Activated CD4-positive, alpha-beta T cell treated with anti-CD3 and anti-CD28 coated beads, Interleukin-2, amount 50 U/mL, for 4 hours (primary cell): ENCODE measurements around the gene SLC7A5.
A peak's percentile ranks its signal among the peaks of the same experiment; 100 is the strongest.

Source experiments
- DNase-seq, 2 experiments: peaks; one replicate each; pipeline ENCODE4 v3.0.0-alpha.2; 2020

Gene SLC7A5

DNA sequence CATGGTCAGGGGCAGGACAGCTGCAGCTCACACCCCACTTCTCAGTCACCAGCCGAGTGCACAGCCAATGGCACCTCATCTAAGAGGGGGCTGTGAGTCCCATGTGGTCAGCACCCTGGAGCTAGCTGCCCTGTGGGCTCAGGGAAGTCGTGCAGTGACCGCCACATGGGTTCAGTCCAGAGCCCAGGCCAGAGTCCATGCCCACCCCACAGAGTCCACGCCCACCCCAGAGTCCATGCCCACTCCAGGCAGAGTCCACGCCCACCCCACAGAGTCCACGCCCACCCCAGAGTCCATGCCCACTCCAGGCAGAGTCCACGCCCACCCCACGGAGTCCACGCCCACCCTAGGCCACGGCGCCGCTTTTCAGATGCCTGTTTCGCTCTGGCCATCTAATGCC lies 24.1 kb downstream of the SLC7A5 start:
- DNase-seq = no peak

- no peak for DNase-seq
These were observed 24.5 kb downstream of the SLC7A5 start for GRCh38 chr16:87844809-87845208.

GRCh38 chr16:87844120-87844733 lies 25.1 kb downstream of the SLC7A5 start:
- DNase-seq = no peak

GRCh38 chr16:87843678-87844105 lies 25.6 kb downstream of the SLC7A5 start:
- DNase-seq = no peak

GRCh38 chr16:87842209-87842869 lies 27.0 kb downstream of the SLC7A5 start:
- DNase-seq = no peak

DNA sequence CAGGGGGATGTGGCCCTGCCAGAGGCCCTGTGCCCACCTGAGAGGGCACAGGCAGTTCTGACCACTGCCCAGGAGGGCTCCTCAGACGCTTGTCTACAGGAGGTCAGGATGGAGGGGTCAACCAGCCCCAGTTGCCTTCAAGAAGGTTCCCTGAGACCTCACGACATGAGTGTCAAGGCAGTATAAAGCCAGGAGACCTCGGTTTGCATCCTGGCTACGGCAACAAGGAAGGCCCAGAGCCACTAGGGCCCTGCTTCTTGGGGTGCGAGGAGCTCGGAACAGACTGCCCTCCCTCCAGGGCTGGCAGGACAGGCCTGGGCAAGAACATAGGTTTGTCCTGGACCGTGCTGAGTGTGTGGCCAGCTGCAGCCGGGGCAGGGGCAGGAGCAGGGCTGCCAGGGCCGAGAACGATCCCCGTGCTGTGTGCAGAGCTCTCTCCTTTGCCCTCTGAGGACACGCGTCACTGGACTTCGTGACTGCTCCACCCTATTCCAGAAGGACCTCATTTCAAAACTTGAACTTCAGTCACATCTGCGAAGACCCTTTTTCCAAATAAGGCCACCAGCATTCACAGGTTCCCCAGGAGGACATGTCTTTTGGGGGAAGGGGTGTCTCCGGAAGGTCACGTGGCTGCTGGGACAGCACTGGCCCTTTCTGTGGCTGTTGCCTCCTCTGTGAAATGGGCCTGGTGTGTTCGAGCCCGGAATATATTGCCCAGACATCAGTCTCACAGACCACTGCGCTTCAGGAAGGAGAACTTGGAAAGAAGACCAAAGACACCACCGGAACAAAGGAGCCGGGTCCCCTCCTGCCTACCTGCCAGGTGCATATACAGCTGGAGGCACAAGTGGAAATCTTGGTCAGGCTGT lies 27.7 kb downstream of the SLC7A5 start:
- DNase-seq = no peak

DNA sequence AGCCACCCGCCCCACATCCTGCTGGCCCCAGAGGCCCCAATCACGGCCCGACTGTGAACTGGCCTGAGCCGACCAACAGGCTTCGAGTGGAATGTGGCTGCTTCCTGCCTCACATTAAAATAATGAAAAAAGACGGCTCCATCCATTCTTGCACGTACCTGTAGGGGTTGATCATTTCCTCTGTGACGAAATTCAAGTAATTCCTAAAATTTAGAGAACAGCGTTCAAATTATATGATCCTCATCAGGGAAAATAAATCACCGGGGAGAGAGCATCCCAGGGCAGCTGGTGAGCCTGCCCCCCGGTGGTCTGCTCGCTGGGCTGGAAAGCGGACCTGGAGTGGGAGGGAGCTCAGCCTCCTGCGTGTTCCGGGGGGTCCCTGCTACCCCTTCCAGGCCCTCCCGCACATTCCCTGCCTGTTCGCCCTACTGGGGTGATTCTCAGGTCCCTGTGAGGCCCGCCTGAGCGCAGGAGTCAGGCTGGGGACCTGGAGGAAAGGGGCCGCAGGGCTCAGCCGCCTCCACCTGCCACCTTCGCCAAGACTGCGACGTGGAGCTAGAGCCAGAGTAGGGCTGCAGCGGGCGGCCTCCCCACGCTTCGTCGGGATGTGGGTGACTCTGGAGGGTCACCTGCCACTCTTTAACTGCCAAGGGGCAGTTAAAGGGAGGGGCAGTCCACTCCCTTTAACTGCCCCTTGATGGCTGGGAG lies 28.9 kb downstream of the SLC7A5 start:
- DNase-seq = no peak

- no peak for DNase-seq
These were observed 29.6 kb downstream of the SLC7A5 start for GRCh38 chr16:87839542-87840270.

GRCh38 chr16:87838643-87839541 lies 30.4 kb downstream of the SLC7A5 start:
- DNase-seq = no peak

DNA sequence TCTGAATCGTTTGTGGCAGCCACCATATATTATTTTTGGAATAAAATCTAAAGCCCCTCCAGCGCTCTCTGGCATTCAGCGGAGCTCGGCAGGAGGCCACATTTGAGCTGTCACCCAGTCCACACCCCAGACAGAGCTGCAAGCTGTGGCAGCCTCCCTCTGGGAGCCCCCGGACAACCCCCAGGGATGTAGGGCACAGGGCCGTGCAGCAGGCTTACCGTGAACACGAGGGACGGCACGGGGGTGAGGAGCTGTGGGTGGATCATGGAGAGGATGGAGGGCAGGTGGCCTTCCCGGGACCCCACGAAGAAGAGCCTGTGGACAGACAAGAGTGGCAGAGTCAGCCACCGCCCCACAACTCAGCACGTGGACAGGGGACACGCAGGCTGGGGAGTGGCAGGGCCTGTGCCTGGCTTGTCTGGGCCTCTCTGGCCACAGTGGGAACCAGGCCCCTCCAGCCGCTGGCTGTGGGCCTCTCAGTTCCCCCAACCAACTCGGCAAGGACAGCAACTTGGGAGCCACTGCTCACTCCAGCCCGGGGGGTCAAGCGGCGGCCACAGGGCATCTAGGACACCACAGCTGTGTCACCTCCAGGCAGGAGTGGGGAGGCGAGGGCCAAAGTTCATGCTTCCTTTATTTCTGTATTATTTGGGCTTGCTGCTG lies 31.5 kb downstream of the SLC7A5 start:
- no peak for DNase-seq

GRCh38 chr16:87836844-87837581 lies 32.3 kb downstream of the SLC7A5 start:
- DNase-seq = no peak

DNA sequence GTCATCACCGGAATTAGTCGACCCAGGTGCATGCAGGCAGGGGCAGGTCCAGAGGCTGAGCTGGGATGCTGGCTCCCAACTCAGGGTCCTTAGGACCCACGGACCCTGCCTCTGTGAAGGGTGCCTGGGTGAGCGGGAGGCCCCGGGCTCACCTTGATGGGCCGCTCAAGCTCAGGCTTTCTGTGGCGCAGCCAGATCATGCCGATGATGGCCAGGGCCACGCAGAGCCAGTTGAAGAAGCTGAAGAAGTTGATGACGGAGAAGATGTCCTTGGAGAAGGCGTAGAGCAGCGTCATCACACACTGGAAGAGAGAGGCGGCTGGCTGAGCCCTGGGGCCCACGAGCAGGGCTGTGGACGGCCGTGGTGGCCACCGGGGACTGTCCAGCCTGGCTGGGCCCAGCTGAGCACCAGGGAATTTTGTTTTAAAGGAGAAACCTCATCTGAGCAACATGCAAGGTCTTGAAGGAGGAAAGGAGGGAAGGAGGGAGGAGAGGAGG lies 32.9 kb downstream of the SLC7A5 start:
- DNase-seq = peak in 1 of 2 experiments; percentile 1

GRCh38 chr16:87835882-87836331 lies 33.4 kb downstream of the SLC7A5 start:
- DNase-seq = peak in 1 of 2 experiments; percentile 2

DNA sequence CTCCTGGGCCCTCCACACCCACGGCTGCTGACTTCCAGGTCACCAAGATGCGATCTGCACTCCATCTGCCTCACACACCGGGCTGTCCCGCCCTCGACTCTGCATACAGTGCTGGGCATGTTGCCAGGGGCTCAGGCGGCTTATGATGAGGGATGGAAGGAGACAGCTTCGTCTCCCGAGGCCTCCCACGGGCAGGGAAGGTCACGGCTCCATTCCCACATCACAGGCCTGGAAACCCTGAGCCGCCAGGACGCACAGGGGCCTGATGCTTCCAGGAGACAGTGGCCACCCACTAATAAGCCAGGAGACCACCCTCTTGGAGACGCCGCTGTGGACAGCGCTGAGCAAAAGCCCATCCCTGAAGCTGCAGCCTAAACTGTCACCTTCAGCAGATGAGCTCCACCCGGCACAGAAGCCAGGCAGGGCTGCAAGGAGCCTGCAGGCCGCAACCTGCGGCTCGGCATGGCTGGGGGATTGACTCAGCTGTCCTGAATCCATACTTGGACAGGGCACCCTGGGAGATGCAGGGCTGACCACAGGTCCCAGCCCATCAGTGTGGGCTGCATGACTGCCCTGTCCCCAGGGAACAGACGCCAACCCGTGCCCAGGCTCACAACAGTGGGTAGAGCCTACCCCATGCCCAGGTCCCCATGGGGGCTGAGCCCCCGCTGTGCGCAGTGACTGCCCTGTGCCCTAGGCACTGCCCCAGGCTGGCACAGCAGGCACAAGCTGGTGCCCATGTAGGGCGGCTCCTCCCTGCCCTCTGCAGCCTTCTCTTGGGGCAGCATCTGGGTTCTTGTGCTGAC lies 34.4 kb downstream of the SLC7A5 start:
- no peak for DNase-seq

DNA sequence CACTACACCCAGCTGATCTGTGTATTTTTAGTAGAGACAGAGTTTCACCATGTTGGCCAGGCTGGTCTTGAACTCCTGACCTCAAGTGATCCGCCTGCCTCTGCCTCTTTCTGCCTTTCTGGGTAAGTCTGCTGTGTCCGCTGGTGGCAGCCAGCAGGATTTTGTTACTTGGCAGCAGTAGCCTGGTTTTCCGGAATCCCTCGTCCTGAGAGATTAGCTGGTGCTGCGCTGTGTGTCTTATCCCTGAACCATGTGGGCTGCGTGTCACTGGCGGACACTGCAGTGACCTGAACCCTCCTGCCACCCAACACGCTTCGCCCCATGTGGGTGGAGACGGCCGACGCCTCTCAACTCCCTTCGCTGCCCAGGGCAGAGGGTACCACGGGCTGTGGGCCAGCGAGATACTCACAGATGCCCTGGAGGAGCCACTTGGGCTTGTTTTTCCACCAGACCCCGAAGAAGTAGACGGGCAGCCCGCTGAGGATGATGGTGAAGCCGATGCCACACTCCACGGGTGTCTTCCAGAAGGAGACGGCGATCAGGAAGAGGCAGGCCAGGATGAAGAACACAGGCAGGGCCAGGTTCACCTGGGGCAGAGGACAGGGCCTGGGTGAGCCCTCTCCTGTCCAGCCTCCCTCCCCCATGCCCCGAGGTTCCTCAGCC lies 35.2 kb downstream of the SLC7A5 start:
- no peak for DNase-seq

DNA sequence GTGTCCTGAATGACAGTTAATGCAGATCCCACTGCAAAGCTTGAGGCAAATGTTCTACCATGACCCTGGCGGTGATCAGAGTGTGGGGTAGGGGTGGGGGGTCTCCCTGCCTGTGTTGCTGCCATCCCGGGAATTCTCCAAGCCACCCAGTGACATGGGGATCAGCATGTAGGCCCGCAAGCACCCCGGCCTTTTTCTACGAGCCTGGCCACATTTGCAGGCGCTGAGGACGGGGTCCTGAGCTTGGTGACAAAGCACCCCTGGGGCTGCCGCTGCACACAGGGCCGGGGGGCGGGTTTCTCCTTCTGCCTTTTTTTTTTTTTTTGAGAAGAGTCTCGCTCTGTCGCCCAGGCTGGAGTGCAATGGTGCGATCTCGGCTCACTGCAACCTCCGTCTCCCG lies 35.8 kb downstream of the SLC7A5 start:
- DNase-seq = no peak

DNA sequence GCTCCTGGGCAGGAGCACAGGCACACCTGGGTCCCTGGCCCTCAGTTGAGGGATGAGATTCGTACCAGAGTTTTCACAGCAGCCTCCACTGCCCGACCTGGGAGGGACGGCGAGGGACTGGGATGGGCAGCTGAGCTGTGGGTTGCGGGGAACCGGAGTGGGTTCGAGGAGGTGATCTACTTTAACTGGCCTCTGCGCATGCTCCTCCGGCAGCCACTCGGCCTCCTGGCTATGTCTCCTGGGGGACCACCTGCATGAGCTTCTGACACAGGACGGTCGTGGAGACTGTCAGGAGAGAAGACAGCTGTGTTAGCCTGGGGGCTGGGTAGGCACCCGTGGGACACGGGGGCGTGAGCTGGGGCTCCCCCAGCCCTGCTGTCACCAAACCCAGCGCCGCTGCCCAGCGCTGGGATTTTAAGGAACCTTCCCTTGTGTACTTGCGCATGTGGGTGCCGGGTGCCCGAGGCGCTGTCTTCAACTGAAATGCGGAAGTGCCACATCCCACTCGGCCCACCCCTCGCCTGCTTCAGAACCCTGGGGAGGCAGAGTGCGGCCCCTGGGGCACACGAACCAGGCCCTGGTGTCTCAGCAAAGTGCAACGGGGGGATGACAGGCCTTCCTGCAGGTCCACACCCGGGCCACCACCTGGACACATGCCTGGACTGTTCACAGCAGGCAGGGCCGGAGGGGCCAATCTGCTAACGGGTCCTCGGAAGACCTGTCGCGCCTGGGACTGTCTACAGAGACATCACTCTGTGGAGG lies 36.4 kb downstream of the SLC7A5 start:
- DNase-seq = no peak

GRCh38 chr16:87832137-87832527 lies 37.2 kb downstream of the SLC7A5 start:
- no peak for DNase-seq
